ENCODE results near the gene UAP1L1.

DNA sequence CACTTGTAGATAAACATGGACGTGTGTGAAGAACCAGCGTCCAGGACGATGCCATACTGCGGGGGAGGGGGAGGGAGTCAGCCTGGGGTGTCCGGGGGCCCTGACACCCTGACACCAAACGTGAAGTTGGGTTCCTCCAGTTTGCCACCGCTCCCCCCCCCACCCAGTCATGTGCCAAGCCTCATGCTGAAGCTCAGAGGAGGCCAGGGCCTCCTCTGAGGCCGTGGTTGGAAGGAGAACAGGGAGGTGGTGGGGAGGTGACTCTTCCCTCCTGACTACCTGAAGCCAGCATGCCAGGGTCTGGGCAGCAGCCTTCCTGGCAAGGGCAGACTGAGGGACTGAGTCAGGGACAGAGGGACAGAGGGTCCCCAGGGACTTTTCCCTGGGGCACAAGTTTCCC lies 25.0 kb upstream of the UAP1L1 start:
- TF ChIP-seq POLR2A (IDR thresholded peaks at IDR 0.05) (no peak), POLR2AphosphoS5 (IDR thresholded peaks at IDR 0.05) (no peak)
- TF ChIP-seq, protein P1, sequence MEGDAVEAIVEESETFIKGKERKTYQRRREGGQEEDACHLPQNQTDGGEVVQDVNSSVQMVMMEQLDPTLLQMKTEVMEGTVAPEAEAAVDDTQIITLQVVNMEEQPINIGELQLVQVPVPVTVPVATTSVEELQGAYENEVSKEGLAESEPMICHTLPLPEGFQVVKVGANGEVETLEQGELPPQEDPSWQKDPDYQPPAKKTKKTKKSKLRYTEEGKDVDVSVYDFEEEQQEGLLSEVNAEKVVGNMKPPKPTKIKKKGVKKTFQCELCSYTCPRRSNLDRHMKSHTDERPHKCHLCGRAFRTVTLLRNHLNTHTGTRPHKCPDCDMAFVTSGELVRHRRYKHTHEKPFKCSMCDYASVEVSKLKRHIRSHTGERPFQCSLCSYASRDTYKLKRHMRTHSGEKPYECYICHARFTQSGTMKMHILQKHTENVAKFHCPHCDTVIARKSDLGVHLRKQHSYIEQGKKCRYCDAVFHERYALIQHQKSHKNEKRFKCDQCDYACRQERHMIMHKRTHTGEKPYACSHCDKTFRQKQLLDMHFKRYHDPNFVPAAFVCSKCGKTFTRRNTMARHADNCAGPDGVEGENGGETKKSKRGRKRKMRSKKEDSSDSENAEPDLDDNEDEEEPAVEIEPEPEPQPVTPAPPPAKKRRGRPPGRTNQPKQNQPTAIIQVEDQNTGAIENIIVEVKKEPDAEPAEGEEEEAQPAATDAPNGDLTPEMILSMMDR (IDR thresholded peaks at IDR 0.05 in 8 of 11, conservative IDR thresholded peaks at IDR 0.05 in 3 of 11): no peak

Measured in spleen (tissue), 7 donors.